Neural cell (in vitro differentiated cells): ENCODE measurements around the gene GPATCH2L. TPM values are rescaled to one million over a fixed set of nuclear protein-coding genes. Genes with fewer than 3 reads are reported as not detected.

Experiments
- H2AFZ ChIP-seq: fragments of 200-600, 300-800 bp; sonication (generic), shearing (Covaris generic); 2 replicates; pipeline ENCODE4 v1.6.0; 2014; ENCODE audit warnings: low read depth, mild to moderate bottlenecking, antibody characterized with exemption, low read length, moderate library complexity
- H3F3A ChIP-seq: fragments of 200-600 bp; shearing (Covaris generic); 2 replicates; pipeline ENCODE4 v1.6.1; 2016; ENCODE audit warnings: mild to moderate bottlenecking, moderate library complexity, mixed read lengths, antibody characterized with exemption, low read length; ENCODE audit not compliant: insufficient read depth, poor library complexity, severe bottlenecking
- H3K27ac ChIP-seq: fragments of 200-600, 300-800 bp; sonication (generic), shearing (Covaris generic); 2 replicates; pipeline ENCODE4 v1.5.1; 2014; ENCODE audit warnings: mild to moderate bottlenecking, low read length, moderate library complexity
- H3K27me3 ChIP-seq: fragments of 300-800, 200-600 bp; sonication (generic), shearing (Covaris generic); 2 replicates; pipeline ENCODE4 v1.6.0; 2014; ENCODE audit warnings: mild to moderate bottlenecking, low read depth, low read length, moderate library complexity; ENCODE audit not compliant: insufficient read depth
- H3K36me3 ChIP-seq: fragments of 300-800, 200-600 bp; sonication (generic), shearing (Covaris generic); 2 replicates; pipeline ENCODE4 v1.5.1; 2014; ENCODE audit warnings: mild to moderate bottlenecking, antibody characterized with exemption, low read length, moderate library complexity; ENCODE audit not compliant: insufficient read depth
- H3K4me2 ChIP-seq: fragments of 300-800, 200-600 bp; sonication (generic), shearing (Covaris generic); 2 replicates; pipeline ENCODE4 v1.6.0; 2014; ENCODE audit warnings: mild to moderate bottlenecking, low read length
- H3K4me3 ChIP-seq: fragments of 300-800, 200-600 bp; sonication (generic), shearing (Covaris generic); 2 replicates; pipeline ENCODE4 v1.5.1; 2014; ENCODE audit warnings: mild to moderate bottlenecking, low read length, moderate library complexity
- H3K79me2 ChIP-seq: fragments of 200-600 bp; shearing (Covaris generic); replicated peaks from 2 replicates; pipeline ENCODE4 v1.6.0; 2014; ENCODE audit warnings: mild to moderate bottlenecking, low read length, moderate library complexity; ENCODE audit not compliant: insufficient read depth
- H3K9ac ChIP-seq: fragments of 300-800, 200-600 bp; sonication (generic), shearing (Covaris generic); 2 replicates; pipeline ENCODE4 v1.6.1; 2016; ENCODE audit warnings: mild to moderate bottlenecking, low read length, mixed read lengths
- H3K9me2 ChIP-seq: fragments of 200-600 bp; shearing (Covaris generic); 2 replicates; pipeline ENCODE4 v1.6.1; 2016; ENCODE audit warnings: mild to moderate bottlenecking, low read length, mixed read lengths; ENCODE audit not compliant: insufficient read depth
- H3K9me3 ChIP-seq: fragments of 200-600, 300-800 bp; sonication (generic), shearing (Covaris generic); 2 replicates; pipeline ENCODE4 v1.6.1; 2016; ENCODE audit warnings: mild to moderate bottlenecking, mixed run types, low read length, moderate library complexity, mixed read lengths
- H4K20me1 ChIP-seq: fragments of 200-600 bp; shearing (Covaris generic); 2 replicates; pipeline ENCODE4 v1.6.1; 2016; ENCODE audit warnings: mild to moderate bottlenecking, mixed run types; ENCODE audit not compliant: insufficient read depth
- CTCF ChIP-seq: fragments of 450-650 bp; IDR thresholded peaks from 2 replicates; pipeline ENCODE4 v1.5.1; 2014; ENCODE audit warnings: antibody characterized with exemption, mild to moderate bottlenecking, moderate library complexity; ENCODE audit not compliant: poor library complexity, severe bottlenecking
- EP300 ChIP-seq: fragments of 450-650 bp; conservative IDR thresholded peaks from 2 replicates; pipeline ENCODE4 v1.6.1; 2014; ENCODE audit warnings: antibody characterized with exemption, mild to moderate bottlenecking, moderate library complexity; ENCODE audit not compliant: poor library complexity, severe bottlenecking
- EZH2 ChIP-seq: fragments of 200-600, 300-800 bp; shearing (Covaris generic), sonication (generic); IDR thresholded peaks from 2 replicates; pipeline ENCODE4 v1.6.1; 2014; ENCODE audit warnings: antibody characterized with exemption, low read length, borderline replicate concordance, mild to moderate bottlenecking; ENCODE audit not compliant: insufficient read depth, poor library complexity, severe bottlenecking
- MXI1 ChIP-seq: fragments of 450-650 bp; conservative IDR thresholded peaks from 2 replicates; pipeline ENCODE4 v1.6.1; 2014; ENCODE audit warnings: antibody characterized with exemption, mild to moderate bottlenecking; ENCODE audit not compliant: poor library complexity, severe bottlenecking
- POLR2AphosphoS5 ChIP-seq: IDR thresholded peaks from 2 replicates; pipeline ENCODE4 v1.6.1; 2012
- RAD21 ChIP-seq: fragments of 450-650 bp; conservative IDR thresholded peaks from 2 replicates; pipeline ENCODE4 v1.6.1; 2014; ENCODE audit warnings: antibody characterized with exemption, mild to moderate bottlenecking, moderate library complexity
- REST ChIP-seq: IDR thresholded peaks from 2 replicates; pipeline ENCODE4 v1.6.1; 2012; ENCODE audit warnings: borderline replicate concordance
- SMC3 ChIP-seq: fragments of 450-650 bp; conservative IDR thresholded peaks from 2 replicates; pipeline ENCODE4 v1.6.1; 2014; ENCODE audit warnings: antibody characterized with exemption, mild to moderate bottlenecking, moderate library complexity; ENCODE audit not compliant: poor library complexity
- TAF1 ChIP-seq: IDR thresholded peaks from 2 replicates; pipeline ENCODE4 v1.6.1; 2012; ENCODE audit warnings: low read depth
- polyA plus RNA-seq: library from polyadenylated mRNA; depleted of rRNA; stranded (reverse); fragments of >200 nt; gene quantifications from 2 replicates; pipeline ENCODE4 v1.2.3, GENCODE V29; 2014

Gene GPATCH2L
- polyA plus RNA-seq, 1 donor from 2014 or later, result 49.6 TPM

- TF ChIP-seq EP300 (no peak), RAD21 (no peak)
Observed at GRCh38 chr14:76138758-76139723, 12.7 kb upstream of the GPATCH2L start (continued).

- H3K9ac ChIP-seq, result no peak overlapping the region
- peaks cover 9% of the 10 kb centered on the region for H3K27me3 ChIP-seq
- no peak overlapping the region for H3K4me3 ChIP-seq
- H4K20me1 ChIP-seq, result no peaks in the 10 kb centered on the region
- no peak for TF ChIP-seq TAF1
- no peak for TF ChIP-seq EP300
- TF ChIP-seq EZH2, result no peak
- TF ChIP-seq REST, result no peak
- TF ChIP-seq RAD21, result no peak
- no peaks in the 10 kb centered on the region for H3K79me2 ChIP-seq
- no peak overlapping the region for H3K27ac ChIP-seq
- no peak overlapping the region for H3K4me2 ChIP-seq
- no peak overlapping the region for H2AFZ ChIP-seq
- no peaks in the 10 kb centered on the region for H3F3A ChIP-seq
- H3K36me3 ChIP-seq, result no peaks in the 10 kb centered on the region
- no peaks in the 10 kb centered on the region for H3K9me3 ChIP-seq
- H3K9me2 ChIP-seq, result no peaks in the 10 kb centered on the region
Observed at GRCh38 chr14:76143642-76144041, 8.1 kb upstream of the GPATCH2L start.

- Histone ChIP-seq H3F3A (no peaks in the 10 kb centered on the region), H2AFZ (no peak overlapping the region), H3K27ac (no peak overlapping the region), H3K27me3 (peaks cover 4% of the 10 kb centered on the region), H3K79me2 (peaks cover 2% of the 10 kb centered on the region), H3K9ac (no peak overlapping the region), H3K36me3 (no peaks in the 10 kb centered on the region), H3K4me3 (no peak overlapping the region), H3K4me2 (no peak overlapping the region), H4K20me1 (no peaks in the 10 kb centered on the region), H3K9me3 (no peaks in the 10 kb centered on the region), H3K9me2 (no peaks in the 10 kb centered on the region)
- TF ChIP-seq EP300 (no peak), TAF1 (no peak), POLR2AphosphoS5 (no peak), MXI1 (no peak), SMC3 (no peak), EZH2 (no peak), CTCF (no peak), RAD21 (no peak), REST (no peak)
Observed at GRCh38 chr14:76146976-76147375, 4.7 kb upstream of the GPATCH2L start.
